HG02759 (cell line): ENCODE measurements around the gene AP2A2.

Source experiments
- ATAC-seq: cut with Tn5 transposase; IDR thresholded peaks from one replicate; pipeline ENCODE4 v1.9.1; 2021; ENCODE audit warnings: mild to moderate bottlenecking, moderate library complexity; ENCODE audit not compliant: unreplicated experiment

The AP2A2 gene

DNA sequence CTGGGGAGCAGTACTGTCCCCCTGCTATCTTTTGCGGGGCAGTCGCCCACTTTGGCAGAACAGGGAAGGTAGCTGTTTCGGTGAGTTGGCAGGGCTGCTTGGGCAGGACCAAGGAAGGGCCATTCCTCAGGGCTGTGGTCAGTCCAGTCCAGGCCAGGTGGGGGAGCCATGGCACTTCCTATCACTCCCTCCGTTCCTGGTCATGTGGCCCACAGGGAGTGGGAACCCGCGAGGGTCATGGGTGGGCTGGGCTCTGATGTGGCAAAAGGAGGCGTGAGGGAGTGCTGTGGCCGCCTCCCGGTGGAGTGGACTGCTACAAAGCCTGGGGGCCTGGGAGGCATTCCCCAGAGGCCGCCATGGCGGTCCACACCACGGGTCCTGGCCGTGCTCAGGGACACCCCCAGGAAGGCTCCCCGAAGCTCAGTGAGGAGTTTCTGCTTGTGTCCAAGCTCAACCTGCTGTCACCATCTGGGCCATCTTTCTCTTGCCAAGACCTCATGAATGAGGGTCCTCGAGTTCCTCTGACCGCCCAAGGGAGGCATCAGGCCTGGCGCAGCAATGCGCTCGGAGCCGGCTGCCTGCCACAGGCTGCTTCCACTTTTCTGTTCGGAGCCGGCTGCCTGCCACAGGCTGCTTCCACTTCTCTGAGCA, 27.0 kb upstream of the AP2A2 start:
- no peak for ATAC-seq

- ATAC-seq = no peak
These were observed 25.9 kb upstream of the AP2A2 start for GRCh38 chr11:899724-900123.

DNA sequence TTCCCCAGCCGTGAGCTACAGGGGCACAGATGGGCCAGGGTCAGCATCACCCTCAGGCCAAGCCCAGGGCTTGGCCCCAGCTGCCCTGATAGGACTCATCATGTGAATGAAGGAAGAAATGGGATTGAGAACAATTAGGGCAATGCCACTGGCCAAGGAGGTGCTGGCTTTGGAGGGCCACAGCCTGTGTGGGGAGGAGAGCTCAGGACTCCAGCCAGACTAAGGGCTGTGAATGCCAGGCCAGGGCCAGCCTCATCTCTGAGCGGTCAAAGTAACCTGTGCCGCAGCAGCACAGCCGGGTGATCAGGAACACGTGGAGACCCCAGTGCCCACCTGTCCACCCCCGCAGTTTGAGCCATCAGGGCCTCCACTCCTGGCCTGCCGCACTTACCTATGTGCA, 25.1 kb upstream of the AP2A2 start:
- ATAC-seq = no peak

DNA sequence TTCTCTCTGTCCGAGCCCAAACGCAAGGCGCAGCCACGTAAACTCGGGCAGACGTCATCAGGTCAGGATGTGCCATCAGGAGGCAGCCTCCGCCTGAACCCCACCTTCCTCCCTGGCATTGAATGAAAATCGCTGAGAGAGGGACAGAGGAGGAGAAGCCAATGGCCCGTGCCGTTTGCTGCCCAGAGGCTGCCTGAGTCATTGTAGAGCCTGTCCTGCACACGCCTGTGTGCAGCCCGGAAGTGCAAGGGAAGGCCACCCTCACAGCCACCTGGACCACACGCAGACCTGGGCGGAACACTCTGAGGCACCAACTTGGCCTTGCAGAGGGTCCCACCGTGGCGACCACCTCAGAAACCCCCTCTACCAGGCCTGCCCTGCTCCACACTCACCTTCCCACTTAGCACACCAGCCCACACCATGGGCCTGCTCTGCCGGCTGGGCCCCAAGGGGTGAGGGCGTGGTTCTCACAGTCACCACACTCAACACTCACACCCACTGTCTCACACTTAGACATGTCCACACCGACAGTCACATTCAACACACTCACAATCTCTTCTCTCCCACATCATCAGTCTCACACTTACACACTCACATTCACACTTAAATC, 24.1 kb upstream of the AP2A2 start:
- no peak for ATAC-seq

DNA sequence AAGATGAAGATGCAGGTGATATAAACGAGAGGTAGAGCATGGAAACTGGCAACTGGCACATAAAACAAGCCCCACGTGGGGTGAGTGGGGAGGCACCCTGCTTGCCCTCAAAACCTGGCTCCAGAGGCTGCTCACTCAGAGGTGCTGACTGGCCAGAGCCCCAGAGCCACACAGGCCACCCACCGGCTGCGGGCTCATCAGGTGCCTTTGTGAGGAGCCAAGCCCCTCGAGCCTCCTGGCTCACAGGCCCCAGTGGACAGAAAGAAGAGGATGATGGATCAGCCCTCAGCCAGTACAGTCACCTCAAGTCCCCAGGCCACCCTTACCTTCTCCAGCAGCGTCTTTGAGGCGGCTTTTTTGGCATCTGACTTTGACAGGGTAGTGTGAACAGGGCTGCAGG, 21.3 kb upstream of the AP2A2 start:
- no peak for ATAC-seq

- no peak for ATAC-seq
These were observed 19.7 kb upstream of the AP2A2 start for GRCh38 chr11:905952-906351.

- ATAC-seq = no peak
These were observed 18.0 kb upstream of the AP2A2 start for GRCh38 chr11:907668-908067.

DNA sequence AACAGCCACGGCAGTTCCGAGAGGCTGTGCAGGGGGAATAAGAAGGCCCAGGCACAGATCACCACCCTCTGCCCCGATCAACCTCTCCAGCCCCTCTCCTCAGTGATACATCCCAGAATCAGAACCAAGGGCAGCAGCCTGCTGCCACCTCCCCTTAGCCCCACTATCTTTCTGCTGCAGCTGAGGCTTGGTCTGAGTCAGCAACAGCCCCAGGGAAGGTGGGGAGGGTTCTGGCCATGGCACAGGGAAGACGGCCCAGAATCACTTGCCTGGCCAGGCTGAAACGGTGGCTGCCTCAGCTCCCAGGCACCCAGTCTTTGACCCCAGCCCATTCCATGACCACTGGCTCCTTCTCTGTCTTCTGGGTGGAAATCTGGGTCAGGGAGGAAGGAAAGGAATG, 17.4 kb upstream of the AP2A2 start:
- ATAC-seq = no peak

GRCh38 chr11:909406-909805, 16.3 kb upstream of the AP2A2 start:
- ATAC-seq = no peak

DNA sequence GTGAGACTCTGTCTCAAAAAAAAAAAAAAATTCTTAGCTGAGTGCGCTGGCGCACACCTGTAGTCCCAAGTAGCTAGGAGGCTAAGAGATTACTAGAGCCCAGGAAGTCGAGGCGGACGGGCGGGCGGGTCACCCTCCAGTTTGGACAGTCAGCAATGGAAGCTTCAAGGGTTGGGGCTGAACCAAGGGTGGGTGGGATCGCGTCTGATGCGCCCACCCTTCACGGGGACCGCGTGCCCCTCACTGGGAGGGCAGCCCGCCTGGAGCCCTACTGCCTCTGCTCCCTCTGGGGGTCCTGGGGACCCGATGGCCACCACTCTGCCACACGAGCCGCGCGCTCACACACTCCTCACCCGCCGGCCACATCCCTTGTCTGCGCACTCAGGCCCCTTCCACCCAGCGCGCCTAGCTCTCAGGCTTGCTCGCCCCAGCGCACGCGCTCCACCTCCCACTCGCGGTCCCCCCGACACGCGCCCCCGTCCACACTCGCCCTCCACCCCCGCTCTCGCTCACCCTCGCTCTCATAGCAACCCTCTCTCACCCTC, 15.6 kb upstream of the AP2A2 start:
- ATAC-seq = no peak

GRCh38 chr11:910589-911030, 15.1 kb upstream of the AP2A2 start, which contains the start of gene CHID1:
Gene CHID1 (minus strand): TSS chr11:910810. CDS start chr11:904816, 5,994 bp downstream.
- peak; percentile 93 for ATAC-seq

DNA sequence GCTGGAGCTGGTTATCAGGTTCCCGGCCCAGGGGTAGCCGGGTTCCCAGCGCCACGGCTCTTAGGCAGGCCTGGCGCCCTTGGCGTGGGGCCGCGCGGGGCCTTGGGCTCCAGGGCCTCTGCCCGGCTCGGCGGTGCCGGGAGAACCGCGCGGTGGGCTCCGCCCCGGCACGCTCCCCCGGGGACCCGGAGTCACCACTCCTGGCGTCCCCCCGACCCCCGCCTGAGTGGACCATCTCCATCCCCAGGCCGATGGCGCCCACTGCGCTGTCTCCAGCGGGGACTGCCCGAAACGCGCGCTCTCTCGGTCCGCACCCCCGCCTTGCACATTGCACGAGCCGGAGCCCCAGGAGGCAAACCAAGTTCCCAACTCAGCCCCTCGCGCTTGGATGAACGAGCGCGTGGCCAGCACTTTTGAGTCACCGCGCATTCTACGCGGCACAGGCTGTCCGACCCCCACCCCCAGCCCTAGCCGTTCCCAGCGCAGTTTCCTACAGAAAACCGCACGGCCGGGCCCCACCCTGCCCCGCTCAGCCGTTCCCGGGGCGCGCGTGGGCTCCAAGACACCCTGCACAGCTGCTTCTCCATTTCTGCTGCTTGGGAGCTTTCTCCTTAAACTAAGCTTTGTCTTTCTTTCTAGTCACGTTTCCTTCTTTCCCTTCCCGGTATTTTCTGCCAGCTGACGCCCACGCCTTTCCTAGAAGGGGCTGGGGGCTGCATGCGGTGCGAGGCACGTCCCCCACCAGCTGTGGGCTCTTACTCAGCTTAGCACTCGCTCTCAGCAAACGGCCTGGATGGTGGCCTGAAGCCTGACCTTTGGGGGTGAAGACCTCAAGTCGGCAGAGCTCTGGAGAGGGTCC, 14.4 kb upstream of the AP2A2 start:
- ATAC-seq = peak; percentile 41

- ATAC-seq = no peak
These were observed 13.8 kb upstream of the AP2A2 start for GRCh38 chr11:911890-912219.

DNA sequence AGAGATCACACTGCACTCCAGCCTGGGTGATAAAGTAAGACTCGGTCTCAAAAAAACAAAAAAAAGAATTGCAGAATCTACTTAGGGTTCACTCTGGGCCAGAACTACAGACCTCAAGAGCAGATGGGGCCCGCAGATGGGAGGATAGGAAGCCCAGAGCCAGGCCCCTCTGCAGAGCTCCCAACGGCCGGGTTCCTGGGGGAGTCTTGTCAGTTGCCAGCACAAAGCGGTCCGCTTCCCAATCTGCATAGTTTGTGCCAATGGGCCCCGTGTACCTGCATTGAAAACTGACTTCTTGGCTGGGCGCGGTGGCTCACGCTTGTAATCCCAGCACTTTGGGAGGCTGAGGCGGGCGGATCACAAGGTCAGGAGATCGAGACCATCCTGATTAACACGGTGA, 13.4 kb upstream of the AP2A2 start:
- no peak for ATAC-seq

- ATAC-seq = no peak
These were observed 12.6 kb upstream of the AP2A2 start for GRCh38 chr11:913043-913442.

GRCh38 chr11:914204-914603, 11.5 kb upstream of the AP2A2 start:
- ATAC-seq = no peak

DNA sequence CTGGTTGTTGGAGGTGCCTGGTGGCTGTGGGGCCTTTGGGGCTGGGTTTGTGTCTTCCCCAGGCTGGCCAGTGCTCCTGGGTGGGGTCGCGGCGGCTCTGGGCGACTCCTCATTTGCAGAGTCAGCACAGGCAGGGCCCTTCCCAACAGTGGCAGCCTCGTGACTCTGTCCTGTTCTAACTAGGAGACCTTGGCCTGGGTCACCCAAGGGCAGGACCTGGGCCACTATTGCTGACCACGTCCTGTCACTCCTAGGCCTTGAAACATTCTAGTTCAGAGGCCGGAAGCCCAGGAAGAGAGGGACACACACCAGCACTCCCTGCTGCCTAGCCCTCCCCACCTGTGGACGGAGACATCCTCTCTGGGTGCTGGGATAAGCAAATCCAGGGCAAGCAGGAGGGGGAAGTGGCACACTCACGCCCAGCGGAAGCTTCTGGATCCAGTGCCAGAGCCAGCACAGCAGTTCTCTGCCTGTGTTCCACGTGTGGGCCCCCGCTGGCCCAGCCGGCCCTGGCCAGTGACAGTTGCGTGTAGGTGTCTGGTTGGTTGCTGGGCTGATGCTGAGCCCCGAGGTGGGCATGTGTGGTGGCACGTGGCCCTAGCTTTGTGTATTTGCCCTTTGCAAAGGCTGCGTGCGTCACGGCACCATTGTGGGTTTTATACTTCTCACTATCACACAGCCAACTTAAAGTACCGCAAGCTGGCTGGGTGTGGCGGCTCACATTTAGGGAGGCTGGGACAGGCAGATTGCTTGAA, 10.7 kb upstream of the AP2A2 start:
- ATAC-seq = no peak

- no peak for ATAC-seq
These were observed 8.2 kb upstream of the AP2A2 start for GRCh38 chr11:917426-917825.

- ATAC-seq = no peak
These were observed 3.6 kb upstream of the AP2A2 start for GRCh38 chr11:921921-922678.

DNA sequence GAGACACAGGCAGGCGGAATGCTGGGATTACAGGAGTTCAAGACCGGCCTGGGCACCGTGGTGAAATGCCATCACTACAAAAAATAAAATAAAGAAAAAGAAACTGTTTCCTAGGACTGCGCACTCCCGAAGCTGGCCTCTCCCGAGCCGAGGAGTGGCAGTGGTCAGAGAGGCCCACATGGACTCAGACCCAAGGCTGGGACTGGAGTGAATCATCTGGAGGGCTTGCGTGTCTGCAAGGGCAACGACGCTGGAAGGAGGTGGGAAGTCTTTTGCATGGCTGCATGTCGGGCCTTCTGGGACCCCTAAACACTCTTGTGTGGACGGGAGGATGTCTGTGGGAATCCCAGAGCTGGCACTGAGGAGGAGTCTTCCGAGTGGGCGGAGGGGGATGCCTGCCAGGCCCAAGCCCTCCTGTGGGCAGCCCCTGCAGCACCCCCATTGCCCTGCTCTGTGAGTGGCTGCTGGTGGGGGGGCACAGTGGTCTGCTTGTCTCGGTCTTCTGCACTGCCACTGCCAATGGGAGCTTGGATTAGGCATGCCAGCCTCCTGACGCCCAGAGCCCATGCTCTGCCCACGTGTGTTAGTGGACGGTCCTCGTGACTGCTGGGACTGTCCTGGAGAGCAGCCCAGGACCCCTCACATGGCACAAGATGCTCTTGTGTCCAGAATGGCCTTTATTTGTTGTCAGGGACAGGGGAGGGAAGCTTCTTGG, 1.8 kb upstream of the AP2A2 start:
- ATAC-seq = no peak
